ENCODE data around the gene RSPH6A. TPM values are rescaled to one million over a fixed set of nuclear protein-coding genes. Genes with fewer than 3 reads are reported as not detected.

Gene RSPH6A
- total RNA-seq, 5 donors from 2014 or later (not counting 1 experiment from before 2014, with no cell fraction given) = 0.20 to 0.47 (median 0.38) TPM

GRCh38 chr19:45767410-45767880 is 47.7 kb downstream of the RSPH6A start:
- Histone ChIP-seq H3K36me3 (ENCODE audit: control insufficient read depth in 2 of 2, extremely low read depth in 1 of 2, insufficient read depth in 1 of 2, low read length in 1 of 2) (no peaks in the 10 kb centered on the region), H3K4me1 (ENCODE audit: control insufficient read depth in 1 of 2, extremely low read depth in 1 of 2, insufficient read depth in 2 of 2, low read length in 2 of 2) (peaks cover 2 to 35% of the 10 kb centered on the region in 2 experiments), H3K27me3 (replicated peaks in 1 of 2; ENCODE audit: control insufficient read depth in 2 of 2, extremely low read depth in 1 of 2, insufficient read depth in 2 of 2, low read length in 1 of 2) (peaks cover 0 to 66% of the 10 kb centered on the region in 2 experiments), H3K9me3 (no peaks in the 10 kb centered on the region), H3K4me3 (ENCODE audit: control insufficient read depth in 1 of 2, extremely low read depth in 1 of 2, low read length in 1 of 2) (peak overlapping the region in 1 of 2 donors; percentile 34), H3K27ac (ENCODE audit: low read length) (no peak overlapping the region)
- ChIA-PET POLR2A (no interaction called here), CTCF (interaction anchor here in 1 of 2 donors (0.6 kb wide), 1 partner anchor 16 kb away, joined by 3 read pairs; no protein-coding TSS in a partner anchor)
- peaks cover 9 to 20% (median 11%) of the 10 kb centered on the region in 3 donors for H3K4me1 Mint-ChIP-seq
- ATAC-seq (replicated peaks in 1 of 4) (no peak), DNase-seq (no peak)
- no peak overlapping the region for H3K27ac Mint-ChIP-seq
- H3K9me3 Mint-ChIP-seq = no peaks in the 10 kb centered on the region
- H3K27me3 Mint-ChIP-seq = peaks cover 8 to 20% of the 10 kb centered on the region in 2 donors
- H3K36me3 Mint-ChIP-seq = no peaks in the 10 kb centered on the region
- peak overlapping the region; percentile 43 to 90 (median 44) for H3K4me3 Mint-ChIP-seq
- WGBS (ENCODE audit: insufficient coverage) = 50% methylated on average over 16 of the region's 31 CpGs

- peak overlapping the region; percentile 43 to 90 (median 44) for H3K4me3 Mint-ChIP-seq
- H3K4me1 Mint-ChIP-seq = peaks cover 9 to 16% (median 11%) of the 10 kb centered on the region in 3 donors
- POLR2A ChIA-PET = no interaction called here
Observed at GRCh38 chr19:45766869-45767346, 48.2 kb downstream of the RSPH6A start.

GRCh38 chr19:45766296-45766868 is 48.7 kb downstream of the RSPH6A start:
- DNase-seq (no peak), ATAC-seq (replicated peaks in 1 of 4) (no peak)
- 92% methylated on average over 14 of the region's 17 CpGs for WGBS (ENCODE audit: insufficient coverage)
- Histone ChIP-seq H3K36me3 (ENCODE audit: control insufficient read depth in 2 of 2, extremely low read depth in 1 of 2, insufficient read depth in 1 of 2, low read length in 1 of 2) (no peaks in the 10 kb centered on the region), H3K27me3 (replicated peaks in 1 of 2; ENCODE audit: control insufficient read depth in 2 of 2, extremely low read depth in 1 of 2, insufficient read depth in 2 of 2, low read length in 1 of 2) (peaks cover 0 to 73% of the 10 kb centered on the region in 2 experiments), H3K27ac (ENCODE audit: low read length) (no peak overlapping the region), H3K4me1 (ENCODE audit: control insufficient read depth in 1 of 2, extremely low read depth in 1 of 2, insufficient read depth in 2 of 2, low read length in 2 of 2) (peaks cover 2 to 35% of the 10 kb centered on the region in 2 experiments), H3K9me3 (no peaks in the 10 kb centered on the region), H3K4me3 (ENCODE audit: control insufficient read depth in 1 of 2, extremely low read depth in 1 of 2, low read length in 1 of 2) (no peak overlapping the region)
- peaks cover 9 to 16% (median 11%) of the 10 kb centered on the region in 3 donors for H3K4me1 Mint-ChIP-seq
- H3K4me3 Mint-ChIP-seq = peak overlapping the region in 1 of 3 donors; percentile 51
- CTCF ChIA-PET = no interaction called here
- H3K27ac Mint-ChIP-seq = no peak overlapping the region
- H3K36me3 Mint-ChIP-seq = no peaks in the 10 kb centered on the region
- POLR2A ChIA-PET = no interaction called here
- no peaks in the 10 kb centered on the region for H3K9me3 Mint-ChIP-seq
- peaks cover 8 to 22% of the 10 kb centered on the region in 2 donors for H3K27me3 Mint-ChIP-seq

More at GRCh38 chr19:45766869-45767346, 48.2 kb downstream of the RSPH6A start:
- H3K27me3 ChIP-seq (replicated peaks in 1 of 2; ENCODE audit: control insufficient read depth in 2 of 2, extremely low read depth in 1 of 2, insufficient read depth in 2 of 2, low read length in 1 of 2) = peaks cover 0 to 69% of the 10 kb centered on the region in 2 experiments
- CTCF ChIA-PET = interaction anchor here in 1 of 2 donors (0.6 kb wide), 1 partner anchor 15 kb away, joined by 3 read pairs; no protein-coding TSS in a partner anchor
- no peaks in the 10 kb centered on the region for H3K36me3 ChIP-seq (ENCODE audit: control insufficient read depth in 2 of 2, extremely low read depth in 1 of 2, insufficient read depth in 1 of 2, low read length in 1 of 2)
- Mint-ChIP-seq H3K36me3 (no peaks in the 10 kb centered on the region), H3K9me3 (no peaks in the 10 kb centered on the region), H3K27ac (no peak overlapping the region), H3K27me3 (peaks cover 8 to 22% of the 10 kb centered on the region in 2 donors)
- ATAC-seq (replicated peaks in 1 of 4) (no peak), DNase-seq (no peak)
- H3K4me1 ChIP-seq (ENCODE audit: control insufficient read depth in 1 of 2, extremely low read depth in 1 of 2, insufficient read depth in 2 of 2, low read length in 2 of 2) = peaks cover 2 to 35% of the 10 kb centered on the region in 2 experiments
- H3K4me3 ChIP-seq (ENCODE audit: control insufficient read depth in 1 of 2, extremely low read depth in 1 of 2, low read length in 1 of 2) = no peak overlapping the region
- no peaks in the 10 kb centered on the region for H3K9me3 ChIP-seq
- no peak overlapping the region for H3K27ac ChIP-seq (ENCODE audit: low read length)
- WGBS (ENCODE audit: insufficient coverage) = 92% methylated on average over 24 of the region's 24 CpGs

- no peak overlapping the region for H3K4me3 ChIP-seq (ENCODE audit: control insufficient read depth in 1 of 2, extremely low read depth in 1 of 2, low read length in 1 of 2)
- Mint-ChIP-seq H3K36me3 (no peaks in the 10 kb centered on the region), H3K4me3 (peak overlapping the region in 1 of 3 donors; percentile 51), H3K27ac (no peak overlapping the region), H3K4me1 (peaks cover 5 to 12% (median 8%) of the 10 kb centered on the region in 3 donors), H3K27me3 (peaks cover 8 to 22% of the 10 kb centered on the region in 2 donors), H3K9me3 (no peaks in the 10 kb centered on the region)
- H3K27me3 ChIP-seq (replicated peaks in 1 of 2; ENCODE audit: control insufficient read depth in 2 of 2, extremely low read depth in 1 of 2, insufficient read depth in 2 of 2, low read length in 1 of 2) = peaks cover 0 to 73% of the 10 kb centered on the region in 2 experiments
- ATAC-seq (replicated peaks in 1 of 4) (no peak), DNase-seq (no peak)
- no peak overlapping the region for H3K27ac ChIP-seq (ENCODE audit: low read length)
- POLR2A ChIA-PET = no interaction called here
- CTCF ChIA-PET = no interaction called here
- H3K36me3 ChIP-seq (ENCODE audit: control insufficient read depth in 2 of 2, extremely low read depth in 1 of 2, insufficient read depth in 1 of 2, low read length in 1 of 2) = no peaks in the 10 kb centered on the region
- H3K9me3 ChIP-seq = no peaks in the 10 kb centered on the region
- 83% methylated on average over 22 of the region's 23 CpGs for WGBS (ENCODE audit: insufficient coverage)
- peaks cover 2 to 31% of the 10 kb centered on the region in 2 experiments for H3K4me1 ChIP-seq (ENCODE audit: control insufficient read depth in 1 of 2, extremely low read depth in 1 of 2, insufficient read depth in 2 of 2, low read length in 2 of 2)
Observed at GRCh38 chr19:45765702-45766295, 49.3 kb downstream of the RSPH6A start.

GRCh38 chr19:45764945-45765701 is 50.0 kb downstream of the RSPH6A start:
- Histone ChIP-seq H3K27ac (ENCODE audit: low read length) (no peak overlapping the region), H3K27me3 (replicated peaks in 1 of 2; ENCODE audit: control insufficient read depth in 2 of 2, extremely low read depth in 1 of 2, insufficient read depth in 2 of 2, low read length in 1 of 2) (peaks cover 0 to 75% of the 10 kb centered on the region in 2 experiments), H3K4me3 (ENCODE audit: control insufficient read depth in 1 of 2, extremely low read depth in 1 of 2, low read length in 1 of 2) (no peak overlapping the region), H3K4me1 (ENCODE audit: control insufficient read depth in 1 of 2, extremely low read depth in 1 of 2, insufficient read depth in 2 of 2, low read length in 2 of 2) (peaks cover 0 to 24% of the 10 kb centered on the region in 2 experiments), H3K36me3 (ENCODE audit: control insufficient read depth in 2 of 2, extremely low read depth in 1 of 2, insufficient read depth in 1 of 2, low read length in 1 of 2) (no peaks in the 10 kb centered on the region), H3K9me3 (no peaks in the 10 kb centered on the region)
- H3K36me3 Mint-ChIP-seq = no peaks in the 10 kb centered on the region
- H3K4me3 Mint-ChIP-seq = peak overlapping the region in 1 of 3 donors; percentile 51
- WGBS (ENCODE audit: insufficient coverage) = 71% methylated on average over 16 of the region's 21 CpGs
- DNase-seq (no peak), ATAC-seq (replicated peaks in 1 of 4) (no peak)
- ChIA-PET POLR2A (no interaction called here), CTCF (interaction anchor here in 1 of 2 donors (0.6 kb wide), 1 partner anchor 48 kb away, joined by 6 read pairs; no protein-coding TSS in a partner anchor)
- peak overlapping the region in 1 of 2 donors; percentile 36 for H3K27ac Mint-ChIP-seq
- H3K27me3 Mint-ChIP-seq = peaks cover 8 to 22% of the 10 kb centered on the region in 2 donors
- H3K9me3 Mint-ChIP-seq = no peaks in the 10 kb centered on the region
- H3K4me1 Mint-ChIP-seq = peaks cover 5 to 8% (median 7%) of the 10 kb centered on the region in 3 donors

GRCh38 chr19:45764475-45764874 is 50.6 kb downstream of the RSPH6A start:
- ChIA-PET CTCF (no interaction called here), POLR2A (no interaction called here)
- Mint-ChIP-seq H3K4me1 (peaks cover 1 to 5% (median 4%) of the 10 kb centered on the region in 3 donors), H3K27ac (no peak overlapping the region), H3K4me3 (peak overlapping the region in 1 of 3 donors; percentile 17), H3K36me3 (no peaks in the 10 kb centered on the region), H3K27me3 (peaks cover 8 to 23% of the 10 kb centered on the region in 2 donors), H3K9me3 (no peaks in the 10 kb centered on the region)
- H3K4me1 ChIP-seq (ENCODE audit: control insufficient read depth in 1 of 2, extremely low read depth in 1 of 2, insufficient read depth in 2 of 2, low read length in 2 of 2) = peaks cover 0 to 17% of the 10 kb centered on the region in 2 experiments
- H3K4me3 ChIP-seq (ENCODE audit: control insufficient read depth in 1 of 2, extremely low read depth in 1 of 2, low read length in 1 of 2) = no peak overlapping the region
- WGBS (ENCODE audit: insufficient coverage) = 92% methylated on average over 2 of the region's 6 CpGs
- no peaks in the 10 kb centered on the region for H3K36me3 ChIP-seq (ENCODE audit: control insufficient read depth in 2 of 2, extremely low read depth in 1 of 2, insufficient read depth in 1 of 2, low read length in 1 of 2)
- H3K27me3 ChIP-seq (replicated peaks in 1 of 2; ENCODE audit: control insufficient read depth in 2 of 2, extremely low read depth in 1 of 2, insufficient read depth in 2 of 2, low read length in 1 of 2) = peaks cover 0 to 77% of the 10 kb centered on the region in 2 experiments
- ATAC-seq (replicated peaks in 1 of 4) (no peak), DNase-seq (no peak)
- H3K27ac ChIP-seq (ENCODE audit: low read length) = no peak overlapping the region
- H3K9me3 ChIP-seq = no peaks in the 10 kb centered on the region

Data from T-cell (primary cell).